GM19372 (cell line): ENCODE measurements around the gene CD81.

Experiments
- ATAC-seq: cut with Tn5 transposase; IDR thresholded peaks from one replicate; pipeline ENCODE4 v1.9.1; 2021; ENCODE audit warnings: mild to moderate bottlenecking, low read depth, moderate library complexity; ENCODE audit not compliant: unreplicated experiment

Gene CD81

DNA sequence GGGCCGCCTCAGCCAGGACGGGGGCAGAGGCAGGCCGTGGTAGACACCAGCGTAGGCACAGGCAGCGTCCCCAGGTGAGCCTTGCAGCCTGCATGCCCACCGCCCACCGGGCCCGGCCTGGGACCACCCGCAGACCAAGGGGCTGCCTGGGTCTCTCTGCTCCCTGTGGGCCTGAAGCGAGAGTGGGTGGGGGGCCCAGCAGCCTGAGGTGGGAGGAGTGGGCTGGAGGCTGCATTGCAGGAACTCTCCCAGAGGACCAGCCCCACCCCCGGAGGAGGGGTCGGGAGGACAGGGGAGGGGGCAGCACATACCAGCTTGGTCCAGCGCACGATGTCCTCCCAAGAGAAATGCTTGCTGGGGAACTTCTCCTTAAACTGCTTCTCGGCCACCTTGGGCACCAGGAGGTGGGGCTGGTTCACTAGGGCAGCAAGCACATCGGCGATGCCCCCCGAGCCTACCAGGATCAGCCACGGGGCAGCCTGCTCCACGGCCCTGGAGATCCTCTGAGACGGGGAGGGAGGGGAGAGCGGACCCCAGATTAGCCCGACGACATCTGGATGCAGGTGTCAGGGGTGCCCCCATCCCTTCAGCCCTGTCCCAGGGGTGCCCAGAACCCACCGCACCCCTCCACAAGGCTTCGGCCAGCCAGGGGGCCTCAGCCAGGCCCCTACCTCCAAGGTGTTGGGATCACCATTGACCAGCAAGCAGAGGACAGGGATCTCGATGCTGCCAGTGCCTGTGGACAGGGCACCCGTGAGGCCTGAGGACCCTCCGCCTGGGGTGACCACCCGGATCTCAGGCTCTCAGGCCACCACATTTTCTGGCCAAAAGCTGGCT lies 41.0 kb downstream of the CD81 start:
- no peak for ATAC-seq

DNA sequence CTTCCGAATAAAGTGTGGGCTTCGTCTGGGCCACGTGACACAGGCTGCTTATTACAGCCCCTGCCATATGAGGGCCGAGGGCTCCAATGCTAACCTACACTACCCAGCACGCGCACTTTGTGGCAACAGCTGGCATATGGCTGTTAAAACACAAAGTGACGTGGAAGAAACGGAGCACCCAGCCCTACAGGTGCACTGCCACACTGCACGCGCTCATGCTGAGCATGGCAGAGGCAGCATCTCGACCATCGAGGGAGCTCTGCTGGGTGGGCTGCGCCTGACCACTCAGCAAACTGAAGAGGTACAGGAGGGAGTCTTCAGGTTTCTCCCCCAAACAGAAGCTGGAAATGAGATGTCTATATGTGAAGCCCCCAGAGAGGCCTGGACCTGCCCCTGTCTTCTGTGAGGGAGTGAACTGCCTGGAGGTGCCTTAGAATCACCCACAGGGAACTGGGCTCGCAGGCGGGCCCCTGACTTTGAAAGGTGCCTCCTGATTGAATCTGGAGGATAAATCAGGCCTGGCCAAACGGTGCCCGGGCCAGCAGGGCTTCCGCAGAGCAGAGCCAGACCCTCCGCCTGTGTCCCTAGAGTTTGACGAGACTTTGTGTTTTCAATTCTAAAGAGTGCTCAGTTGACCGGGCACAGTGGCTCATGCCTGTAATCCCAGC lies 41.7 kb downstream of the CD81 start:
- ATAC-seq: no peak

DNA sequence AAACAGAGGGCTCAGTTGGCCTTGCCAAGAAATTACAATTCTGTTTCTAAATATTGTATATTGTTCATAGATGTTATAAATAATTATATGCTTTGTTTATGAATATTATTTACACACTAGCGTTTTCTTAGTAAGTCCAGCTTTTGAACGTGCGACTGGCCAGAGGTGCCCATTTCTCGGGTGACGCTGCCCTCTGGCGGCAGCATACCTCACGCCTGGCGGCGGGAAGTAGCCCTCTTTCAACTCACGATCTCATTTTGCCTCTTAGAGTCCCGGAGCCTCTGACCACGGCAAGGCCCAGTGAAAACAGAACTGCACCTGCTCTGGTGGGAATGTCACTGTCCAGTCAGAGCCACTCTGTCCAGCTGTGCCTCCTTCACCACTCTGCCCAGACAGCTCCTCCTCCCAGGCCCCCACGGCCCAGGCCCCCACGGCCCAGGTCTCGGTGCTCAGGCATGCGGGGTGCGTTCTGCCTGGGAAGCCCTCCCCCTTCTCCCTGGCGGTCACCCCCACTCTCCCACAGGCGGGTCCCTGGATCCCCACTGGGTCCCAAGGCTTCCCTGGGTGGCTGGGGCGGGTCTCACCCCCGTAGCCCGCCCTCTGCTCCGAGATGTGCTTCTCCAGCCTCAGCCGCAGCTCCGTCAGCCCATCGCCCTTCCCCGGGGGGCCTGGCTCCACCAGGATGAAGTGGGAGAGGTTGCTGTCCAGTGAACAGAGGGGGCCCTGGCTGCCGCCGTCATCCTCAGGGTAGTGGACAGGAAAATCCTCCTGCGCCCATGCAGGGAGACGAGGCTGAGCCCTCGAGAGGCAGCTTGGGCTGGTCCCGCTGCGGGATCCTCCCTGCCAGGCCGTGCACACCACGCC lies 42.8 kb downstream of the CD81 start:
- ATAC-seq: no peak

DNA sequence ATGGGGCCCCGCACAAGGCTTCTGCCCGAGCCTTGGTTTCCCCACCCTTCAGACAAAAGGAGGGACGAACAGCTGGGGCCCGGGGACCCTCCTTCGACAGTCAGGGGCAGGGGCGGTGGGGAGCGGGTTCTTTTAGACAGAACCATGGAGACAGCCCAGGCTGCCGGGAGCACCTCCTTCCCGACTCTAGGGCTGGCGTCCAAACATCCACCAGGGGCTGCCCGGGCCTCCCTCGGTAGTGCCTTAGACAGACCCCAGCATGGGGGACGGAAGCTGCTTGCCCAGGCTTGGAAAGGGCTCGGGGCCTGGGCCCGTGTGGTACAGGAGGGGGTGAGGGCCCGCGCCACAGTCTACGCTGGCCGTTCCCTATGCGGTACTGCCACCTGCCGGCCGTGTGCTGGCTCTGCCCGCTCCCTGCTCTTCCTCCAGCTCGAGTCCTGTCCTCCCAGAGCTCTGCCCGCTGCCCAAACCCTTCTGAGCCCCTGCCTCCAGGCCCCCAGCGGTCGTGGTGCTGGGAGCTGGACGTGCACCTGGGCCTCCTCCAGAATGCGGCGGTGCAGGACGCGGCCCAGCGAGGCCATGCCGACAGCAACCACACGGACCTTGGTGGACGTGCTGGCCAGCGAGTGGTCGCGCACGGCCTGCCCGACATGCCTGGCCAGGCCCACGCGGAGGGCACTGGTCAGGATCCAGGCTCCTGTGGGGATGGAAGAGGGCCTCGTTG lies 43.6 kb downstream of the CD81 start:
- ATAC-seq: no peak

DNA sequence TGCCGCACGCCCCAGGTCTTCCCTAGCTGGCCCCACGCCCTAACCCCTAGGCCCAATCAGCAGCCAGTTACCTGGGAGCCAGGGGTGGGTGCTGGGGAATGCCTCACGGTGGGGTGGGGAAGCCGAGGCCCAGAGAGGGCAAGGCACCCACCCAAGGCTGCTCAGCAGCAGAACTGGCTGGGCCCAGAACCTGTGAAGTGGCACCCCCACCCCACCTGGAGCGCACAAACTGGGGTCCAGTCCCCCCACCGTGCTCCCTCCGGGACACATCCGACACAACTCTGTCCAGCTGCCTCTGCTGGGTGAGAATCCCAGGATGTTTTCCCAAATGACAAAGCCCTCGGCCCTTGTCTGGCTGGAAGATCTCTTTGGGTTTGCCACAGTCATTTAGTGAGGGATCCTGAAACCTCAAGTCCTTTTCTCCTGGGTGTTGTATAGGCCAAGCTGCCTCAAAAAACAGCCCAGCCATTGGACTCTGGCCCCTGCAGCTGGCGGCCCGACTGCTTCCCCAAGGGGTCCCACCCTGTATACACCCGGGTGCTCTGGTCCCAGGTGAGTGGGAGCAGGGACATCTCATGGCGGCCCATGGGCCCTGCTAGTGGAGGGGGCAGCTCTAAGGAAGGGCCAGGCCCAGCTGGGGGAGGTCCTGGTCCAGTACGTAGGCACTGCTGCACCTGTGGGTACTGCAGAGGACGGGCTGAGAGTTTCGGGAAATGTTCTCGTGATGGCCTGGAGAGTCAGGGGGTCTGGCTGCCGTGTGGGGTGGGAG lies 44.3 kb downstream of the CD81 start:
- no peak for ATAC-seq

DNA sequence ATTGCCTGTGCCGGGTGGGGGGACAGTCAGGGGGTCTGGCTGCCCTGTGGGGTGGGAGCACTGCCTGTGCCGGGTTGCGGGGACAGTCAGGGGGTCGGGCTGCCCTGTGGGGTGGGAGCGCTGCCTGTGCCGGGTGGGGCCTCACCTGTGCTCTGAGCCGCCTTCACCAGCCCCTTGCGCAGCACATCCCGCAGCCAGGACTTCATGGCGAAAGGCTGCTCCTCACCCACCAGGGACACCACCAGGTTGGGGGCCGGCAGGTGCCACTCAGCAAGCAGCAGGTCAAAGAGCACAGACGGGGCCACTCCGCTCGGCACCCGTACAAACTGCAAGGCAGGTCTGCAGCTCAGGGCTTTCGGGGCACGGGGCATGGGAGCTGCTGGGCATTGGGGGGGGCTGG lies 44.9 kb downstream of the CD81 start:
- no peak for ATAC-seq

DNA sequence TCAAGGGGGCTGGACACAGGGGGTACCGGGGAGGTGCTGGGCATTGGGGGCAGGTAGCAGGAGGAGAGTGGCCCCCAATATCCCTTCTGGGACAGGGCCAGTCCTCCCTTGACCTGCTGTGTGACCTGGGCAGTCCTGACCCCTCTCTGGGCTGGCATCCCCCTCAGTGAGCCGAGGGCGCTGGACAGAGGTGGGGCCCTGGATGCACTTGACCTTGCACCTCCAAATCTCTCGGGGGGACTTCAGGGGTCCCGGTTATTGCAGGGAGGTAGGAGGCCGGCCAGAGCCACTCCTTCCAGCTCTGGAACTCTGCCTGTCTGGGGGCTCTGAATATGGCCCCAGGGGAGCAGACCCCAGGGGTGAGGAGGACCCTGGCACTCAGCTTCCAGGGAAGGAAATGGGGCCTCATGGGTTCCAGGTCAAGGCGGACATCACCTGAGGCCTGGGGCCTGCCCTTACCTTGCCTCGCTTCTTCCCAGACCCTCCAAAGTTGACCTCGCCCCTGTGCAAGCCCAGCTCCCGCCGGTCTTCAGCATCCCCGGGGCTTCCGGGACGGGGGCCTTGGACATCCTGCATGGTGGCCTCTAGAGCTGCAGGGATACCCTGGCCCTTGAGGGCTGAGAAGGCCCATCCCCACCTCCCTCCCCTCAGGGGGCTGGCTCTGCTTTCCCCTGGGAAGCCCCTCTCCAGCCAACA lies 45.5 kb downstream of the CD81 start:
- no peak for ATAC-seq

DNA sequence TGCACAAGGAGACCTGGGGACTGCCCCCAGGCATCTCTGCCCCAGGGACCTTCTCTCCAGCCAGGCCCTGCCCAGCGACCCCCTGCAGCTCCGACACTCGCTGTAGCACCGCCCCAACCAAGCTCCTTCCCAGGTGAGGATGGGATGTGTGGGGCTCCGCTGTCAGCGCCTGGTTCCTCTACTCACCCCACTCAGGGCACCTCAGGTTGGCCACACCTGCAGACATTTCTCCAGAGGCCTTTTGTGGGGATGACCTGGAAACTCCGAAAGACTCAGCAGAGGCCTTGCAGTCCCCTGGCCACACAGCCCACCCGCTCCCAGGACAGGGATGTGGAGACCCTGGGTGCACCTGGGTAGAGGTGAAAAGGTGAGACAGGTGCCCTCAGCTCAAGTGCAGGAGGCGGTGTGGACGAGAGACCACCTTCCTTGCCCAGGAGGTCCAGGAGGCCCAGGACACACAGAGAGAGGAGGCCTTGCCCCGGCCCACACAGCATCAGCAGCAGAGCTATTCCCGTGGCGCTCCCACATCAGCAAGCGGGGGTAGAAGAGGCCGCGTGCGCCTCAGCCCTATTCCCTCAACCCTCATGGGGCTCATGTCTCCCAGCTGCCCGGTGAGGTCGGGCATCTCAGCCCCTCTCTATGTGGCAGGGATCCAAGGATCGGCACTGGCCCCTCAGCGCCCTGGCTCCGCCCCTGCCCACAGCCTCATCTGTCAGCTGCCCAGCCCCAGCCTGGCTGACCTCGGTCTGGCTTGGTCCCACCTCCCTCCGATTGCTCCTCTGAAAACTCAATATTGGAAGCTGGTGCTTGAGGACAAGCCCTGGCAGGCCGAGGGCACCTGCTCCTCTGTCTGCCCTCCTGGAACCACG lies 46.3 kb downstream of the CD81 start:
- no peak for ATAC-seq

DNA sequence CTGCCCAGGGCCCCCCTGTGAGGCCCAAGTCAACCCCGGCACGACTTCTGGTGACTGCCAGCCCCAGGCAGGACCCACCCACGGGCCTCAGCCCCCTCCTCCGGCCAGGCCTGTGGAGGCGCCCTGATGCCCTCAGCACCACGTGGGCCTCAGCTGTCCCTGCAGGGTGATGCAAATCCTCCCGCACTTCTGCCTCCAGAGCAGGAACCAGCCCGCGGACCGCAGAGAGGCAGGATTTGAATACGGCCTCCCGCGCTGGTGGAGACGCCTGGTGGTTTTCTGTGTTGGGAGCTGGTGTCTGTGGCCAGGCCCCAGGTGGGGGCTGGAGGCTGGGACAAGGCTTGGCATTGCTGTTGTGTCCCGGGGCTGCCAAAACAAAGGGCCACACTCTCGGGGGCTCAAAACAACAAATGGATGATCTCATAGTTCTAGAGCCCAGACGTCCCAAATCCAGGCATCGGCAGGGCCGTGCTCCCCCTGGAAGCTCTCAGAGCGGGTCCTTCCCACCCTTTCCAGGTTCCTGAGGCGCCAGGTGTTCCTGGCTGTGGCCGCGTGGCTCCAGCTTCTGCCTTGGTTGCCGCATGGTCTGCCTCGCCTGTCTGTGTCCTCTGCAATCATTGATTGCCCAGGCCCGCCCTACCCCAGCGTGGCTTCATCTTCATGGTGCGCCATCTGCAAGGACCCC lies 47.8 kb downstream of the CD81 start:
- no peak for ATAC-seq

DNA sequence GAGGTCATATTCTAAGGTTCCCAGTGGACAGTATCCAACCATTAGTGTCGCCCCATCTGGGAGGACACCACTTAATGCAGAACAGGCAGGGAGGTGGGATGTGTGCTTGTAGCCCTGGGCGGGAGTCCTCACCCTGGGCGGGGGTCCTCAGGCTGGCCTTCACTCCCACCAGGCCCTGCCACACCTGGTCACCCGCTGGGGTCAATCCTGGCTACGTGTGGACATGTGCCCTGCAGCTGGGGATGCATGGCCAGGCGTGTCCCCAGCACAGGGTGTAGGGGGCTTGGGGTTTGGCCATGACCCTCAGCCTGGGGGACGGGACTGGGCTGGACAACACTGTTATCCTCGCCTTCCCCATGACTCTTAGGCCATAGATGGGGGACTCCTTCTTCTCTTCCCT lies 48.4 kb downstream of the CD81 start:
- ATAC-seq: no peak

DNA sequence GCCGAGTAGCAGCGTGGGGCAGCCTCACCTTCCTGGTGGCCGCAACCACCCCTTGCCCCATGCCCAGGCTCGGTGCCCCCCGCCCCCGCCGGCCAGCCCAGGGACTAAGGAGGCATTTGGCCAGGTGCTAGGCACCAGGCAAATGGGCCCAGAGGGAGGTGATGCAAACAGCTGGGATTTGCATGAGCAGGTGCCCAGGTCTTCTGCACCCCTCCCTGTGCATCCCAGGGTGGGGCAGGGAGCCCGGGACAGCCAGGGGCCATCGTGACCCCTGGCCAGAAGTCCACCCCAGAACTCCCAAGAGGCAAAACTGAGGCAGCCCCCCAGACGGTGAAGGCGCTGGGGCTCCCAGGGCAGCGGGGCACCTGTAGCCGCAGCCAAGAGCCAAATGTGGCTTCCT lies 49.1 kb downstream of the CD81 start:
- ATAC-seq: no peak

DNA sequence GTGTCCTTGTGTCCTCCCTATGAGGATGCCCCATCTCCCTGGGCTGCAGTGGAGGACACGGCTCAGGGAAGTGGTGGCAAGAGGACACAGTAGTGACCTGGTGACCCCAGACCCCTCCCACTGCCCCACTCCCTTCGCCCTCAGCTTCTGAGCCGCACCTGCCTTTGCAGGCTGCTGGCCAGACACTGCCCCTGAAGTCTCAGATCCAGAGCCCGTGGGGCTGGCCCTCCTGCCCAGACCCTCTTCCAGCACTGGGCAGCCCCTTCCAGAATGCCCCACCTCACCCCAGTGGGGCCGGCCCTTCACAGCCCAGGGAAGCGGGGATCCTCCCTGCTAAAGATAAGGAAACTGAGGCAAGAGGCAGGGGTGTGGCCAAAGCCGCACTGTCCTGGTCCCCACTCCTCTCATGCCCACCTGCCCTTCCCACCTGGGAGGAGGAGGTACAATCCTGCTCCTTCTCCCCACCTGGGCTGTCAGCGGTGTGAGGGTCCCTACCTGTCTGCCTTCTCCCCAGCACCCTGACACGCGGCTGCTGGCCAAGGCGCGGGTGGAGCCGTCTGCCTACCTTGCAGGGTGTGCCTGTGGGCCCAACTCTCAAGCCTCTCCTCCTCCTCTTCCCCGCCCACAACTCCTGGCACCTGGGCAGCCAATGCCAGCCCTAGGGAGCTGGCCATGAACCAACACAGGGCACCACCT lies 49.9 kb downstream of the CD81 start:
- ATAC-seq: no peak

DNA sequence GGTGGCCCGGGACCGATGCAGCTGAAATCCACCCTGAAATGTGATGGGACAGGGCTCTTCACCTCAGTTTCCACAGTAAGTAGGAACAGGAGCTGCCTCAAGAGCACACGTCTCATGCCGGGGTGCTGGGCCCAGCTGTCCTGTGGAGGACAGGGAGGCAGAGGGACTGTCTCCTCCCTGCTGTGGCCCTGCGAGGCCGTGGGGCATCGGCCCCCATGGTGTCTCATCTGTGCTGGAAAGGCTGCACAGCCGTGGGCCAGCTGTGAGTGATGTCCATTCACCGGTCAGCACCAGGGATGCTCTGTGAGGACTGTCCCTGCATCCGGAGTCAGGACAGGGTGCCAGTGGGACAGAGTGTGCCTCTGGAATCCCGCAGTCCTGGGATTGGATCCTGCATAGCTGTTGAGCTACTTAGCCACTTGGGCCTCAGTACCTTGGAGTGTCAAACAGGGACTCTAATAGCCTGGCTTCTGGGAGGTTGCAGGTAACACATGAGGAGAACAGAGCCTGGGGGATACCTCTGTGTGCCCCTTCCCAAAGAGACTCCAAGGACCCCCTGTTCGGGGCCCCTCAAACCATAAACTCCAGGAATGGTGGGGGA lies 50.7 kb downstream of the CD81 start:
- no peak for ATAC-seq

DNA sequence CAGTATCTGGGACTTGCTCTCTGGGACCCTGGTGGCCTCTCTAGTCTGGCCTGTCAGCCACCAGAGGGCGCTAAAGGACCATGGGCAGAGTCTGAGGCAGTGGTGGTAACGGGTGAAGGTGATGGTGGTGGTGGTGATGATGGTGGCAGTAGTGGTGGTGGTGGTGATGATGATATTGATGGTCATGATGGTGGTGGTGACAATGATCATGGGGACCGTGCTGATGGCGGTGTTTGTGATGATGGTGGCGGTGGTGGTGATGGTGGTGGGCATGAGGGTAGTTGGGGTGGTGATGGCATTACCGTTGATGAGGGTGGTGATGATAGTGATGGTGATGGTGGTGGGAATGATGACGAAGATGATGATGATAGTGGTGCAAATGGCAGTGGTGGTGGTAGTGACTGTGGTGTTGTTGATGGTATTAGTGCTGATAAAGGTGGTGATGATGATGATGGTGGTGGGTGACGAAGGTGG lies 51.2 kb downstream of the CD81 start:
- no peak for ATAC-seq

DNA sequence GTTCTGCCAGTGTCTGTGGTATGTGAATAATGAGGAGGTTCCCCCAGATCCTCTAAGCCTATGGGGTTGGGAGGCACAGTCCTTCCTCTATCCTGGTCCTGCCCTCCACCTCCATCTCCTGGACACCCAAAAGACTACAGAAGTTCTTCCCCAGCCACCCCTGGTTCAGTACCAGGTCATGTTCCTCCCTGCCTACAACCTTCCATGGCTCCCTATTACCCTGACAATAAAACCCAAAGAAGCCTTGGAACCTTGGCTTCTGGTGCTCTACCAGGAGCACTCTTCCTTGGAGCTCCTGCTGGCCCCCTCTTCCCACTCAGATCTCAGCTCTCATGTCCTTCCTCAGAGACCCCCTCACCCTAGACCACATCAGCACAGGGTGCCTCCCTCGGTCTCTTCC lies 54.3 kb downstream of the CD81 start:
- ATAC-seq: no peak

DNA sequence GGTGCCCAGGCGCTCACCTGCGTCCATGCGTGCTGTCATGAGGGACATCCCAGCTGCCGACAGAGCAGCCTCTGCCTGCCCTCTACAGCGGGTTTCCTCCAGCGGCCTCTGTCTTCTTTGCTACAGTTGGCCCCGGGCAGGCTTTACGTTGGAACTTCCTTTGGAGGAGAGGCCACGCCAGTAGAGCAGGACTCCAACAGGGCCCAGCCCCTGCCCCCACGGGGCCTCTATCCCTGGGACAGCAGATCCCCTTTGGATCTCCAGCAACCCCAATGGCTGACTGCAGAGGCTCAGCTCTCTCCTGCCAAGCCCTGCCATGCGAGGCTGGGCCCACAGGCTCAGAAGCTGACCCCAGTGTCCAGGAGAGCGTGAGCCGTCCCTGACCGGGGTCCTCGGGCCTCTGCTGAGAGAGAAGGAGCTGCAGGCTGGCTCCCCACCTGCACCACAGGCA lies 55.1 kb downstream of the CD81 start:
- ATAC-seq: no peak
